GM12878 (cell line): ENCODE measurements around the gene TRIM71. TPM values are rescaled to one million over a fixed set of nuclear protein-coding genes. Genes with fewer than 3 reads are reported as not detected.

Experiments used
- ATAC-seq: fragments of 200-7000 bp; cut with Tn5 transposase; 3 replicates; pipeline ENCODE4 v1.9.1; 2020; ENCODE audit warnings: mild to moderate bottlenecking, moderate library complexity
- BruUV-seq: library from RNA; stranded (reverse); fragments of 400-500 nt; replicated peaks from 2 replicates; lab custom pipeline; 2021; lab: Mats Ljungman, UMichigan
- CTCF ChIA-PET: fragments of 300-600 bp; sonication (Branson Sonifier 250); formaldehyde crosslinking; extraction: SDS; loops from one replicate; lab custom pipeline; 2021; ENCODE audit warnings: inconsistent platforms; lab: Yijun Ruan, JAX
- POLR2A ChIA-PET: fragments of 350-600 bp; formaldehyde crosslinking; extraction: SDS; loops from one replicate; lab custom pipeline; 2021; ENCODE audit warnings: inconsistent platforms; lab: Charles Lee
- RAD21 ChIA-PET: fragments of 300-600 bp; sonication (Branson Sonifier 250); formaldehyde crosslinking; loops from one replicate; lab custom pipeline; 2023; ENCODE audit warnings: antibody characterized with exemption; ENCODE audit not compliant: unreplicated experiment; lab: Charles Lee
- SMC1A ChIA-PET: fragments of 300-600 bp; sonication (Branson Sonifier 250); formaldehyde crosslinking; loops from one replicate; lab custom pipeline; 2023; ENCODE audit not compliant: unreplicated experiment, uncharacterized antibody; lab: Charles Lee
- DNase-seq: peaks from one replicate; pipeline ENCODE4 v3.0.0-alpha.2; 2011; ENCODE audit warnings: low read depth, low spot score
- FAIRE-seq: peaks from 3 replicates; lab custom pipeline; 2011; peaks lifted over from hg19 to GRCh38; lab: Jason Lieb, UNC
- H2AFZ ChIP-seq: 2 replicates; pipeline ENCODE4 v1.6.0; 2011; ENCODE audit warnings: low read depth, low read length, control low read depth; ENCODE audit not compliant: control insufficient read depth
- H3K27ac ChIP-seq: 2 replicates; pipeline ENCODE4 v1.5.1; 2011; ENCODE audit warnings: control low read depth; ENCODE audit not compliant: control insufficient read depth, insufficient read depth
- H3K27me3 ChIP-seq, 2 experiments: replicated peaks in 1 of 2; 2 replicates each; pipeline versions ENCODE4 v1.6.0 to v1.6.1; 2011; ENCODE audit warnings: low read length in 1 of 2; ENCODE audit not compliant: control insufficient read depth in 2 of 2, insufficient read depth in 2 of 2
- H3K36me3 ChIP-seq, 2 experiments: 2 replicates each; pipeline ENCODE4 v1.5.1; 2011; ENCODE audit warnings: low read length in 1 of 2; ENCODE audit not compliant: control insufficient read depth in 2 of 2, insufficient read depth in 2 of 2
- H3K4me1 ChIP-seq: 2 replicates; pipeline ENCODE4 v1.6.1; 2011; ENCODE audit warnings: mild to moderate bottlenecking, low read length, moderate library complexity, mixed read lengths; ENCODE audit not compliant: control insufficient read depth, insufficient read depth
- H3K4me2 ChIP-seq: 2 replicates; pipeline ENCODE4 v1.6.0; 2011; ENCODE audit warnings: control low read depth; ENCODE audit not compliant: control insufficient read depth, insufficient read depth
- H3K4me3 ChIP-seq: fragments of 200-600 bp; sonication (generic); 2 replicates; pipeline ENCODE4 v1.5.1; 2016
- H3K79me2 ChIP-seq: 2 replicates; pipeline ENCODE4 v1.6.0; 2011; ENCODE audit warnings: low read length; ENCODE audit not compliant: control insufficient read depth, insufficient read depth
- H3K9ac ChIP-seq: 2 replicates; pipeline ENCODE4 v1.8.0; 2011; ENCODE audit warnings: low read length, control low read depth, mixed read lengths; ENCODE audit not compliant: control insufficient read depth, insufficient read depth
- H3K9me3 ChIP-seq: replicated peaks from 3 replicates; pipeline ENCODE4 v1.5.1; 2011; ENCODE audit warnings: mild to moderate bottlenecking, low read length; ENCODE audit not compliant: control insufficient read depth, insufficient read depth
- H4K20me1 ChIP-seq: 2 replicates; pipeline ENCODE4 v1.6.0; 2011; ENCODE audit not compliant: control insufficient read depth, insufficient read depth
- TCF3 ChIP-seq: IDR thresholded peaks from 2 replicates; pipeline ENCODE4 v1.6.1; 2012; ENCODE audit warnings: low read depth, mild to moderate bottlenecking, low read length, borderline replicate concordance; ENCODE audit not compliant: insufficient read depth
- ZBTB33 ChIP-seq: fragments of 450-650 bp; IDR thresholded peaks from 2 replicates; pipeline ENCODE4 v1.6.1; 2017; ENCODE audit warnings: mild to moderate bottlenecking
- WGBS: methylation state at CpG from one replicate; pipeline ENCODE4 v1.1.6; 2016; ENCODE audit warnings: low lambda C conversion rate; ENCODE audit not compliant: insufficient replicate concordance, insufficient coverage; ENCODE audit errors: missing lambda C conversion rate; 5-methylcytosine and 5-hydroxymethylcytosine counted together
- in situ Hi-C: fragments of 300-500 bp; cut with MboI; formaldehyde crosslinking; loops from 9 replicates; pipeline ENCODE4 v1.14.3; 2018; ENCODE audit warnings: mixed read lengths
- intact Hi-C: fragments of 100-400 bp; cut with micrococcal nuclease; formaldehyde crosslinking; loops from one replicate; pipeline ENCODE4 v1.14.2; 2022; ENCODE audit not compliant: unreplicated experiment
- polyA plus RNA-seq, 11 experiments: library from polyadenylated mRNA; depleted of rRNA in 4 of 11; unstranded in 6 of 11; stranded (reverse) in 5 of 11; fragments of >200 nt; fragmentation: Nextera tagmentation in 4 of 11; fragmentation: Illumina TruSeq in 1 of 11; extraction: Ambion mirVana in 4 of 11; extraction: Trizol in 1 of 11; gene quantifications; 1 replicate in 1 of 11; 2 replicates in 10 of 11; pipeline versions ENCODE4 v1.2.1 to v1.2.3, GENCODE V29; 2011 to 2016; ENCODE audit warnings: inconsistent platforms in 2 of 11, missing spikeins in 2 of 11, low read depth in 1 of 11
- total RNA-seq, 4 experiments: library from RNA; depleted of rRNA in 3 of 4; stranded (reverse); fragments of >200 nt in 3 of 4; fragmentation: Illumina TruSeq in 1 of 4; extraction: Trizol in 1 of 4; gene quantifications; 2 replicates each; pipeline versions ENCODE4 v1.2.1 to v1.2.3, GENCODE V29; 2013 to 2021

Gene TRIM71
- total and polyA plus RNA-seq, 10 of the 15 experiments (the other 5 are each of a cell fraction or from before 2014, with no cell fraction given): 0.02 to 1.8 (median 0.16) TPM

- Histone ChIP-seq H3K9ac (no peak overlapping the region), H3K4me2 (no peak overlapping the region), H3K27ac (no peak overlapping the region), H4K20me1 (no peaks in the 10 kb centered on the region), H3K9me3 (no peaks in the 10 kb centered on the region), H2AFZ (no peak overlapping the region), H3K36me3 (no peaks in the 10 kb centered on the region), H3K27me3 (peaks cover 15 to 19% of the 10 kb centered on the region in 2 experiments), H3K4me3 (no peak overlapping the region), H3K79me2 (no peaks in the 10 kb centered on the region), H3K4me1 (no peaks in the 10 kb centered on the region)
- DNase-seq: no peak
- CTCF ChIA-PET: interaction anchor here (0.9 to 1.4 kb wide), 7 partner anchors 13 to 87 kb away, joined by 3 to 5 read pairs (median 4); no protein-coding TSS in a partner anchor
- WGBS: 34% methylated on average over 12 of the region's 12 CpGs
- RAD21 ChIA-PET: interaction anchor here (1.0 kb wide), 1 partner anchor 62 kb away, joined by 4 read pairs; no protein-coding TSS in a partner anchor
- in situ Hi-C loops: no loop called here
- no TSS peak for BruUV-seq
- intact Hi-C loops: no loop called here
- no peak for FAIRE-seq
- POLR2A ChIA-PET: no interaction called here
- SMC1A ChIA-PET: interaction anchor here (1.0 to 1.5 kb wide), 6 partner anchors 10 to 112 kb away, joined by 3 to 4 read pairs (median 3); no protein-coding TSS in a partner anchor
- no peak for TF ChIP-seq TCF3
- TF ChIP-seq ZBTB33: no peak
- TF ChIP-seq, all 136 proteins: peak for 0
- ATAC-seq: no peak
Measured at GRCh38 chr3:32820971-32821685, 3.3 kb downstream of the TRIM71 start.
